ENCODE measurements around the gene SIGLEC1.

SIGLEC1 gene

DNA sequence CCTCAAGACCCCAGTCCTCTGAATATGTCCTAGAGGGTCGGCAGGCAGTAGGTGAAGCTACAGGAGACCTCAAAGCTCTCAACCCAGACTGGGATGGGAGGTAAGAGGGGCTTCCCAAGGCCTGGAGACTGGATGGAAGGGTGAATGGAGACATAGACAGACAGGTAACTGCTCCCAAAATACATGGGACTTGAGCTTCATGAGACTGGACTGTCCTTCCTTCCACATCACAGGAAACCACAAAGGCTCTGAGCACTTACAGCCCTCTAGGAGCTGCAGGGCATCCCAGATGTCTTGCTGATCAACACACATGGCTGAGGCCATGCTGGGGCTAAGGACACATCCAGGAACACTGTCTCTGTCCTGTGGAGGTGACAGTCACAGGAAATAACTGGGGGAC, 31.6 kb upstream of the SIGLEC1 start:
- DNase-seq = no peak

DNA sequence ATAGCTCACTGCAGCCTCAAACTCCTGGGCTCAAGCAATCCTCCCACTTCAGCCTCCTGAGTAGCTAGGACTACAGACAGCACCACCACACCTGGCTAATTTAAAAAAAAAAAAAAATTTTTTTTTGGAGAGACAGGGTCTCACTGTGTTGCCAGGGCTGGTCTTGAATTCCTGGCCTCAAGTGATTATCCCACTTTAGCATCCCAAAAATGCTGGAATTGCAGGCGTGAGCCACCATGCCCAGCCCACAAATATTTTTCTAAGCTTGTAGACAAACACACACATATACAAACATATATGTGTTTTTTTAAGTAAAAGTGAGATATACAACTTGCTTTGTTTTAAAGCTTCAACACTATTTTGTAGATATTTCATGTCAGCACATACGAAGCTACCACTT, 30.9 kb upstream of the SIGLEC1 start:
- no peak for DNase-seq

DNA sequence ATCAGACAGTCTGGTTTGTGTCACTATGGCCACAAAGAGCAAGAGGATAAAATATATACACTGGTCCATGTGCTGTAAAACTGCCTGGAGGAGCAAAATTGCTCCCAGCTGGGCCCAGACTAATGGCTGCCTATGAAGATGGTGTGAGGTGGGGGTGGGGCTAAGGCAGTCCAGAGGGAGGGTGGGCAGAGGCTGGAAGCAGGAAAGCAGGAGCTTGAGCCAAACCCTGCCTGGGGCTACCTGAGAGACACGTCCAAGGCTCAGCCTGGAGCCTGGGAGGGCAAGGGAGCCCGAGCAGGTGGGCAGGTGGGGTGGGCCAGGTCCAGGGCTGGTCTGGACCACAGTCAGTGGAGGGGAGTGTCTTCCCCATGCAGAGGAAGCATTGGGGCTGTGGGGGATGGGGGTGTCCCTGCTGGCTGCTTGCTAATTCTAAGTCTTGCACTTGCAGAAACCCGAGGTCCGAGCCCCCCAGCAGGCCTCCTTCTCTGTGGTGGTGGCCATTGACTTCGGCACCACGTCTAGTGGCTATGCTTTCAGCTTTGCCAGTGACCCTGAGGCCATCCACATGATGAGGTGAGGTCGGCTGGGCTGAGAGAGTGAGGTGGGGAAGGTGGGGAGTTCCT, 29.5 kb upstream of the SIGLEC1 start:
- DNase-seq = no peak

DNA sequence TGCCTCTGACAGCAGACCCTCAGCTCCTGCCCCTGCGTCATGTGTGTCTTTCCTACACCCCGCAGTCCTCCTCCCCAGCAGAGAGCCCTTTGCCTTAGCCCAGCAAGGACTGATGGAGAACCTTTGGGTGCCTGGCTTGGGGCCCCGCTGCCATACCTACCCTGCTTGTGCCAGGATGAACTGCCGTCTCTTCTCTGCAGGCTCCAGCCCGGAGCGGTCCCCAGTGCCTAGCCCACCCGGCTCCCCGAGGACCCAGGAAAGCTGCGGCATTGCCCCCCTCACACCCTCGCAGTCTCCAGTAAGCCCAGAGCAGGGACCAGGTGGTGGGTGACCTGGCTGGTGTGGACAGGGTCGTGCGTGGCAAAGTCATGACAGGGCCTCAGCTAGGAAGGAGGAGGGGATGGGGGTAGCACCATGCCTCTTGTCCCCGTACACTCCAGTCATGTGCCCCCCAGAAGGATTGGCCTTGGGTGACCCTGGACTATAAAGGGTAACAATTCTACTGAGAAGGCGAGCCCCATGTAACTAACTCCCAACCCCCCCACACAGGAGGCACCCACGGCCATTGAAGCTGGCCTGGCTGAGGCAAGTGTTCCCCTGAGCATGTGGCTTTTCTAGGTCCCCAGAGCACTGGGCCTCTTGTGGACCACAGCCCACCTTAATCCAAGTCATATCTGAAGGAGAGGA, 28.4 kb upstream of the SIGLEC1 start:
- DNase-seq = no peak

DNA sequence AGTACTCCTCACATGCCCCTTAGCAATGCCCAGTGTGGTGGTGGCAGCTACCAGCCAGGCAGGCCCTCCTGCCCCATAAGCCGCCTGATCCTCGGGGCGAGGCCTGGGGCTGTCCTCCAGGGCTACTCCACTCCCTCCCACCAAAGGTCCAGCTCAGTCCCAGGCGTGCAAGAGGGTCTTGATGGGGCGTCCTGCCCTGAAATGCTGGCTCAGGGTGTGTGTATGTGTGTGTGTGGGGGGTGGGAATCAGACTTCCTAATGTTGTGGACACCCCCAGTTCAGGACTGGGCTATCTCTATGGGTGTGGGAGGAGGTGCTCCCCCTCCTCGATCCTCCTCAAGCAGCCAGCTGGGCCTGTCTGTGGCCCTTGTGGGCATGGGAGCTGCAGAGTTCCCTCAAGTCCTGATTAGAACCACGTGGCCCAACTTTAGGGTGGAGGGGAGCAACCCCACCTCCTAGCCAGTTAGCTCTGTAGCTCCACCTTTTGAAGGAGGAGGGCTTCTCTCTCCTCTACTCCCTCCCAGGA, 27.6 kb upstream of the SIGLEC1 start:
- no peak for DNase-seq

DNA sequence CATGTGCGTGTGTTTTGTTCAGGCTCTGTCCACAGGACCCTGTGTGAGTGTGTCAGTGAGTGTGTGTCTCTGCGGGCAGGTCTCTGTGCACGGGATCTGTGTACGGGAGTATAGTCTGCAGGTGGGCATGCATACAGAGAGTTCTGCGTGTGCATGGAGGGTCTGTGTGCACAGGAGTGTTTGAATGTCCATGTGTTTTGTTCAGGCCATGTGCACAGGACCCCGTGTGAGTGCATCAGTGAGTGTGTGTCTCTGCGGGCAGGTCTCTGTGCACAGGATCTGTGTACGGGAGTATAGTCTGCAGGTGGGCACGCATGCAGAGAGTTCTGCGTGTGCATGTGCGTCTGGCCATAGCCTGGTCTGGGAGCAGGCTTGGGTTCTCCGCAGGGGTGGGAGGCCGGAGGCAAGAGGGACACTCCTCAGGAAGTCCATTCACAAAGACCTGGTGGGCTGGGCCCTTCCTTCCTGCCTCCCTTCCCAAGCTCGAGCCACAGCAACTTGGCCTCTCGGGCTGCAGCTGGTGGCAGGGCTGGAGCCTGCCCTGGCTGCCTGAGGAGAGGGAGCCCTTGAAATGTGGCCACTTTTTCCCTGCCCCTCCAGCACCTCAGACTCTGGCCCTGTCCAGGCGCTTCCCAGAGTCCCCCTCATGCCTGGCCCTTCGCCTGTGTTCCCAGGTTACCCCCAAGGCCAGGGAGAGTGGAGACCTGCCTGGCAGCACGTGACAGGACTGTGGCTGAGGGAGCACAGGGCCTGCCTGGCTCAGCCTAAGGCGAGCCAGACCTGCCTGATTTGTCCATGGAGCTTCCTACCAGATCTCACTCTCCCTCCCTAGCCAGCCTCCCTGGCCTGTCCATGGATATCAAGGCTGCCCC, 26.9 kb upstream of the SIGLEC1 start:
- DNase-seq = no peak

DNA sequence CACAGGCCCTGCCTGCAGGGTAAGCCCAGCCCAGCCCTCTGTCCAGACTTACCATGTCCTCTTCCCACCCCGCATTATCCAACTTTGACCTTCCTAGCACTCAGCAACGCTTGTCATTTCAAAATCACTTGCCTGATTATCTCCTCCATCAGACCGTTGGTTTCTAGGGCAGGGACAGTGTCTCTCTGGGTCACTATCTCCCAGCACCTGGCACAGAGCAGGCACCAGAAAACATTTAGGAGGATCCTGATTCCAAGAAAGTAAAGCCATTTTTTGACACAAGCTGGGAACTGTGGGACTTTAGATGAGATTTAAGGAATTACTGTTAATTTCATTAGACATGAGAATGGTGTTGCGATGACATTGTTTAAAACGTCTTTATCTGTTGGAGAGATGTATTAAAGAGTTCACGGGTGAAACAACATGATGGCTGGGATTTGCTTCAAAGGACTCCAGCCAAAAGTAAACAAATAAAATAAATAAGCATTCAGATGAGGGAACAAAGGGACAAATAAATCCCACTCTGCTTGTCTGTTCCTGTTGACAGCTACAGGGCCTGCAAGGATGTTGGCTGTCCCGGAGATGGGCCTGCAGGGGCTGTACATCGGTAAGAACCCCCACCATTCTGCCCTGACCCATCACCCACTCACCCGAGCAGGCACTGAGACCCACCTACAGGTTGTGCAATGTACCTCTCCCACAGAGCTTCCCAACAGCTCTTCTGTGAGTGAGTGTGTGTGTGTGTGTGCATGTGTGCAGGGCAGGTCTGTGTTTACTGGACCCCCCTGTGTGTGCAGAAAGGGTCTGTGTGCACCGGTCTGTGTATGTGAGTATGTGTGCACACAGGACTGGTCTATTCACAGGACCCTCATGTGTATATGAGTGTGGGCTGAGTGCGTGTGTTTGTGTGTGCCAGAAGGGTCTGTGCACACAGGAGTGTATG, 26.0 kb upstream of the SIGLEC1 start:
- DNase-seq = no peak

DNA sequence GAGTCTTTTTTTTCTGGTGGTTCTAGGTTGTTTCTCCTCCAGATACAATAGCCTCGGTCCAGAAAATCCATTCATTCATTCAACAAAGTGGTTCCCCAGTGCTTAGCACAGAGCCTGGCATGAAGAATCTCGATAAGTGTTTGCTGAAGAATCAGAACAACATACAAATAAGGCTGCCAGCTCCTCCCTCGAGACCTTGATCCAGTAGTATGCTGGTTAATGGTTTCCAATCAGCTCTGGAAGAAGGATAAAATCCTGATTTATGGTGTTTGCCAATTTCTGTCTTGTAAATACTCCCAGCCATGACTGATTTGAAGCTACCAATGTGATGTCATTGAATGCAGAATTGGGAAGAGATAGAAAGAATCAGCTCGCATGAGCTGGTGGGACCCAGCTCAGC, 23.4 kb upstream of the SIGLEC1 start:
- DNase-seq = no peak

DNA sequence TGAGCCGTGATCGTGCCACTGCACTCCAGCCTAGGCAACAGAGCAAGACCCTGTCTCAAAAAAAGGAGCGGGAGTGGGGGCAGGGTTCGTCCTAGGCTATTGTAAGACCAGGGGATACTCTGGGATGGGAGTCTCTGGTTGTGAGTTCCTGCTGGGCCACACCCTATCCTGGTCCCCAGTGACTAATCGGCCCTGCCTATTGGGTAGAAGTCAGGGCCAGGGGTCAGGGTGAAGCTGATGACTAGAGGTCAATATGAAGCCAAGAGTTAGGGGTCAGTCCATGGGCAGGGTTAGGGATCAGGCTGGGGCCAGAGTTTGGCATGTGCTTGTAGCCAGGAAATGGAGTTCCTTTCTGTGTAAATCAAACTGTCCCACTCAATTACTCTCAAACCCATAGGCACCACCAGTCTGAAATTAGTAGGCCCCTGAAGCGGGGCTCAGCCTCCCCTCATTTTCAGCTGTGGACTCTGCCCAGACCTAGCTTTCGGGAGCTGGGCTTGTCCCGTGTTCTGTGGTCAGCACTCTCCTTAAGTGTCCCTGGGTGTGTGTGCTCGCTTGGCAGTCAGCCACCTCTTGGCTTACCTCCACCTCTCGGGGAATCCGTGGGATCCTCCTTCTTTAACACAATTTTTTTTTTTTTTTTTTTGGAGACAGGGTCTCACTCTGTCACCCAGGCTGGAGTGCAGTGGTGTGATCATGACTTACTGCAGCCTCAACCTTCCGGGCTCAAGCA, 21.9 kb upstream of the SIGLEC1 start:
- DNase-seq = no peak

DNA sequence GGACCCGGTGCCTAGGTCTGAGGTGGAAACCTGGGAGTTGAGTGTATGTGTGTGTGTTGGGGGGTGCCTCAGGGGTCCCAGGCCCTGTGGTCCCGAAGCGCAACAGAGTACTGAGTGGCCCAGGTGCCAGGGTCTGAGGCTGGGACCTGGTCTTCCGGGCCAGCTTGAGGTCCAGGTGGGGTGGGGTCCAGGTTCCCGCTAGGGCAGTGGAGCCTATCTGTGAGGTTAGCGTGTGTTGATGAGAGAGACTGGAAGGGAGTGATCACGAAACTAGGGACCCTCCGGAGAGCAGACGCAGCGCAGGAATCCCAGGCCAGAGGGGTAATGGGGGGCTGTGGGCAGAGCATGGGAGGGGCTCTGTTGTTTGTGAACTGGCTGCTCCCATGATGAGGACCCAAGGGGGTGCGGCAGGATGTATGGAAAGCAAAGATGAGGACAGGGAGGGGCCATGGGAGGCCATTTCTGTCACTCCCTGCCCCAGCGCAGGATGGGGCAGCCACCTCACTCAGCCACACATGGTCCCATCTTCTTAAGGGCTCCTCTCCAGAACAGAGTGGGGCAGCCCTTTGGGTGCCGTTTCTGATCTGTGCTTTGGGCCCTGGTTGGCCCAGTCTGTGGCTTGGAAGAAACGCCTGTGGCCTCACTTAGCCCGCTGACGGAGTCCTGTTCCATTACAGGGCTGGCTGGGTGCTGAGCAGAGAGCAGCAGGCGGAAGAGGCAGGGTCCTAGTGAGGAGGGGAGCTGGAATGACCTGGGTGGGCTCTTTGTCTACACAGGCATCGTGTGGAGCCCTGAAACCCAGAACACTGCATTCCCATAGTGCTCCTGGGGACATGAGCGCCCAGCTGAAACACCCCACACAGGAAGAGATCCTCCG, 21.0 kb upstream of the SIGLEC1 start:
- DNase-seq = no peak

DNA sequence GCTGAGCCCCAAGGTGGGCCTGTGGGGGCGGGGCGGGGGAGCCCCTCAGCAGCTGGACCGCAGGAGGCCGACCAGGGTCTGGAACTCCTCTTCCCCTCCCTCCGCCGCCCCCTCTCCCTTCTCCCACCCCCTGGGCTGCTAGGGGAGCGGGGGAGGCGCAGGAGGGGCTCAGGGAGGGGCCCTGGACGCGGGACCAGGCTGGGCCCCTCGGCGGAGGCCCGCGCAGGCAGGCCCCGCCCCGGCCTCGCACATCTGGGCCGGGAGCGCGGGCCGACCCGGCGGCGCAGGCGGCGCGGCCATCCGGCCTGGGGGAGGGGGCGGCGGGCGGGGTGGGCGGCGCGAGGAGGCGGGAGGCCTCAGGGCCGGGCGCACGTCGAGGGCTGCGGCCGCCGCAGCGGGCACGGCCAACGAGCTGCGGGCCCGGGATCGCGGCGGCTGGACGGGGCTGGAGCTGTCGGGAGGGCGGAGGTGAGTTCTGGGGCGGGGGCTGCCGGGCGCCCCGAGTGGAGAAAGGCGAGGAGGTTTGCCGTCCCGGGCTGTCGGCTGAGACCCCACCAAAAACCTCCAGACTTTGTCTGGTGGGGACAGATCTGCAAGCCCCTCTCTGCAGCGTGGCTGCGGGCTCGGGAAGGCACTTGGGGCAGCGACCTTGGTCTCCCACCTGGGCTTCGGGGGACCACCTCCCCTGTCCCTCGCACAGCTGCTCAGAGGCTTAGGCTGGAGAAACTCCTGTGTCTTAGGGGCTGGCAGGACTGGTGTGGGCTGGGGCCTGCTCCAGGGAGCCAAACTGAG, 20.1 kb upstream of the SIGLEC1 start, which contains the start of gene HSPA12B:
HSPA12B (plus strand) TSS at position 359 of the 792 bp plus-strand sequence. CDS start 5,990 bp downstream, outside the sequence.
- DNase-seq = no peak

DNA sequence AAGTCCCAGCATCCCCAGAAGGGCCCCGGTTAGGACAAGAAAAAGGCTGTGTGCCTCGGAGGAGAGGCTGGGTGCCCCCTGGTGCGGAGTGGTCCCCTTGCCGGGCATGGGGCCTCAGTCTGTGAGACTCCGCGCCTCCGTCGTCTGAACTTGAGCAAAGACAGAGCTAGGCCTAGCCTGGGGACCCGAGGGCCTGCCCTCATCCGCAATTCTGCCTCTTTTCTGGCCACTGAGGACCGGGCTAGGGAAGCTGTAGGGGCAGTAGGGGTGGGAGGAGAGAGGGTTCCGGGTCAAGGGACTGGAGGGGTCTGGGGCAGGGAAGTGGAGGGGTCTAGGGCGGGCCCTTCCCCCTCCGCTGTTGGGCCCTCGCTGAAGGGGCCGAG, 19.5 kb upstream of the SIGLEC1 start:
- DNase-seq = no peak

DNA sequence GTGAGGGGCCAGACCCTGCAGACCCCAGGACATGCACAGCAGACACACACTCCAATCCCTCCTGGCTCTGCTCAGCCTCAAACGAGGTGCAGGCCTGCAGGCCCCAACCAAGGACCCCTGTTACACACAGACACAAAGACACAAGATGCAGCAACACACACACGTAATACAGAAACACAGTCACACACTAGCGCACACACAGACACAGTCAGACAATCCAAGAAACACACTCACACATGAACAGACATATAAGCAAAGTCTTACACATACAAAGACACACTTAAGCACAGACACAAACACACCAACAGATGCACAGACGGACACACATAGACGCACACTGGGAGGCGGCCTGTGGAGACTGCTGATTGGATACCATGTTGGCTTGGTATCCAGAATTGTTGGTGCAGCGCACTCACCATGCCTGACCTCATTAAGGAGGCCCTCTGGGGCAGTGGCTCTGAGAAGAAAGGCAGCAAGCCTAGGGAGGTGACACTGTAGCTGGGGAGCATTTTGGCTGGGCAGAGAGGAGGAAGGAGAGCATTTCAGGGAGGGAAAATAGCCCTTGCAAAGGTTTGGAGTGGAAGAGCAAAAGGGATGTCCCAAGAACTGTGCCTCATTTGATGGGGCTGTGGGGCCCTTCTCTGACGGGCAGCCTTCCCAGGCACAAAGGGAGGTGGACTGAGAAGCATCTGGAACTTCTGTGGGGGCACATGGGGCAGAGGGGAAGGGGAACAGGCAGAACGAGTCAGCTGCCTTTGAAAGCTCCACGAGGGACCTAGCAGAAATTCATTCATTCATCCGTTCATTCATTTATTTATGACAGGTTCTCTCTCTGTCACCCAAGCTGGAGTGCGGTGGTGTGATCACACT, 18.6 kb upstream of the SIGLEC1 start:
- no peak for DNase-seq

DNA sequence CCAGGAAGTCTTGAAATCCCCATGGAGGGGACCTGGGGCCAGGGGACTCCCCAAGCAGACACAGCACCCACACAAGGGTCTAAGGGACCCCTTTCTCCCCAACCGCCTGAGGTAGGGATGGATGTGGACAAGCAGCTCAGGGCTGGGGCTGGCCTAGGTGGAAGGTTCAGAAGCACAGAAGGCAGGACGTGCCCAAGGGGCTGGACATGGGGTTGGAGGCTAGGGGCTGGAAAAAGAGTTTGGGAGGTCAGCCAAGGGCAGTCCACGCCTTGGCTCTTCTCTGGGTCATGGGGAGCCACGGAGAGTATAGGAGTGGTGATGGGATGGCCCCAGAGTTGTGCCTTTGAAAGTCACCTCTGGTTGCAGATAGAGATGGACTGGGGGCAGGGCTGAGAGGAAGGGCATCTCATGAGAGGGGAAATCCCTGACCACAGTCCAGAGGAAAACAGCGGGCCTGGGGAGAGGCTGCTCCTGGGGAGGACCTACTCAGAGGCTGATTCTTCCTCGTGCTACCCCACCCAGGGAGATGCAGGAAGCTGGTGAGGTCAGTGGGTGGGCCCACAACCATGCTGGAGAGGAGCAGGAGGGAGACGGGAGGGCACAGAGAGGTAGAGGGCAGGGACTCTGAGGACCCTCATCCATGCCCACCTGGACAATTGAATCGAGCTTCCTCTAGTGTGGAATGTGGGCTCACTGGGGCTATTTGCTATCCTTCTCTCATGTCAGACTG, 17.6 kb upstream of the SIGLEC1 start:
- DNase-seq = no peak

DNA sequence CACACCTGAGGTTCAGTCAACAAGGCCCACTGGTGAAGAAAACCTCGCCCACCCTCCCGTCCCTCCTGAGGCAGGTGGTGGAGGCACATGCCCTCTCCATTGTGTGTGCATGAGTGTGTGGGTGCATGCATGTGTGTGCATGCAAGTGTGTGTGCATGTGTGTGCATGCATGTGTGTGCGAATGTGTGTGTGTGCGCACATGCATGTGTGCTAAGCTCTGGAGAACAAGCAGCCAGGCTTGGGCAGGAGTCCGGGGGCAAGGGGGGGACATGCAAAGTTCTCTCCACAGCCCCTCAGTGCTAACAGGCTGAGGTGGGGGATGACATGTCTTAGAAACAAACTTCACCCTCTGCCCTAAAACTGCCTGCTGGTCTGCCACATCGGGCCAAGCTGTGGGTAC, 17.0 kb upstream of the SIGLEC1 start:
- no peak for DNase-seq

DNA sequence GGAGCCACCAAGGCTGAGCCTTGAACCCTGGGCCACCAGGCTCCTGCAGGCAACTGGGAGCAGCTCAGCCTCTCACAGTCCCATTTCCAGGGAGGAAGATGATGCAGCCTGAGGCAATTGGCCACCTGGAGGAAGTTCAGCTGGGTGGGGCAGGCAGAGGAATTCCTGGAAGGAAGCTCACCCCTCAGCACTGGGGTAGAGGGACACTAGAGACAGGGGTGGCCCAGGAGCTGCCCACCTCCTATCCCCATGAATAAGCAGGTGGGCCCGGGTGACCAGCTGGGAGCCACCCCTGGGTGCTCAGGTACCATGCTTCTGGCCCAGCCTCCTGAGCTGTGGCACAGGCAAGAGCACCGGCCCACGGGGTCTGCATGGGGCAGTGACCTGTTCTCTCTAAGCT, 16.5 kb upstream of the SIGLEC1 start:
- no peak for DNase-seq

DNA sequence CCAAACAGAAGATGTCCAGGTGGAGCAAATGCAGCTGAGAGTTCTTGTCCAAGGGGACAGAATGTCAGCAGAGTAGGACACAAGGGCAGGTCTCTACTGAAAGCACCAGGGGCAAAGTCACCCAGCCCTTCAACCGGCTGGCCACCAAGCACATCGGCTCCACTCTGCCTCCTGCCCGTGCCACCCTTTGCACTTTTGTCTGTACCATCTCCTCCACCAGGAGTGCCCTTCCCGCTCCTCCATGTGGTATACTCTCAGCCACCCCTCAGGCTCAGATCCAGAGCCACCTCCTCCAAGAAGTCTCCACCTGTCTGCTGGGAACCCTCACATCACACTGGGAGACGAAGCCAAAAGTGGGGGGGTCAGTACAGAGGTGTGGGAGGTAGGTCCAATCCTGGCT, 16.0 kb upstream of the SIGLEC1 start:
- no peak for DNase-seq

DNA sequence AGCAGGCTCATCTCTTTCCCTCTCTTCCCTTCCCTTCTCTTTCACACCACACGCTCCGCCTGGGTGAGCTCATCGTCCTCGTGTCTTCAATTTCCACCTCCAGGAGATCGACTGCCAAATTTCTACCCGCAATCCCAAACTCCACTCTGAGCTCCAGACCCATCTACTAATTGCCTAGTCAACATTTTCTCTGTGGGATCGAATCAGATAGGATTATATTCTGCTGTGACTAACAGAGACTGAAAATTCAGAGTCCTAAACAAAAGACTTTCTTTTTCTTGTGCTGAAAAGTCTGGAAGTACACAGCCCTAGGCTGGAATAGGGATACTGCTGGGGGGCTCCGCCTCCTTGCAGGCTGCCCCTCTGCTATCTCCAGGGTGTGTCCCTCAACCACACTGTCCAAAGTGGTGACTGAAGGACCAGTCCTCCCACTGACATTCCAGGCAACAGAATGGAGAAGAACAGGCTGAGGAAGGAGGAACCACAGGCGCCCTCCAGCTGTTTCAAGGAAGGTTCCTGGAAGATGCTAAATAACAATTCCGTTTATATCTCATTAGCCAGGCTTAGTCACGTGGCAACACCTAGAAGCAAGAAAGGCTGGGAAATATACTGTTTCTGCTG, 15.1 kb upstream of the SIGLEC1 start:
- no peak for DNase-seq

All from activated CD4-positive, alpha-beta T cell treated with anti-CD3 and anti-CD28 coated beads, Interleukin-2, amount 50 U/mL, for 48 hours (primary cell).